GM12878 (cell line): ENCODE results near the gene TRAF3. TPM values are rescaled to one million over a fixed set of nuclear protein-coding genes. Genes with fewer than 3 reads are reported as not detected.

Source experiments
- ATAC-seq: fragments of 200-7000 bp; cut with Tn5 transposase; 3 replicates; pipeline ENCODE4 v1.9.1; 2020; ENCODE audit warnings: mild to moderate bottlenecking, moderate library complexity
- BruUV-seq: library from RNA; stranded (reverse); fragments of 400-500 nt; replicated peaks from 2 replicates; lab custom pipeline; 2021; lab: Mats Ljungman, UMichigan
- CTCF ChIA-PET: fragments of 300-600 bp; sonication (Branson Sonifier 250); formaldehyde crosslinking; extraction: SDS; loops from one replicate; lab custom pipeline; 2021; ENCODE audit warnings: inconsistent platforms; lab: Yijun Ruan, JAX
- POLR2A ChIA-PET: fragments of 350-600 bp; formaldehyde crosslinking; extraction: SDS; loops from one replicate; lab custom pipeline; 2021; ENCODE audit warnings: inconsistent platforms; lab: Charles Lee
- RAD21 ChIA-PET: fragments of 300-600 bp; sonication (Branson Sonifier 250); formaldehyde crosslinking; loops from one replicate; lab custom pipeline; 2023; ENCODE audit warnings: antibody characterized with exemption; ENCODE audit not compliant: unreplicated experiment; lab: Charles Lee
- SMC1A ChIA-PET: fragments of 300-600 bp; sonication (Branson Sonifier 250); formaldehyde crosslinking; loops from one replicate; lab custom pipeline; 2023; ENCODE audit not compliant: unreplicated experiment, uncharacterized antibody; lab: Charles Lee
- DNase-seq: peaks from one replicate; pipeline ENCODE4 v3.0.0-alpha.2; 2011; ENCODE audit warnings: low read depth, low spot score
- FAIRE-seq: peaks from 3 replicates; lab custom pipeline; 2011; peaks lifted over from hg19 to GRCh38; lab: Jason Lieb, UNC
- H2AFZ ChIP-seq: 2 replicates; pipeline ENCODE4 v1.6.0; 2011; ENCODE audit warnings: low read depth, low read length, control low read depth; ENCODE audit not compliant: control insufficient read depth
- H3K27ac ChIP-seq: 2 replicates; pipeline ENCODE4 v1.5.1; 2011; ENCODE audit warnings: control low read depth; ENCODE audit not compliant: control insufficient read depth, insufficient read depth
- H3K27me3 ChIP-seq, 2 experiments: replicated peaks in 1 of 2; 2 replicates each; pipeline versions ENCODE4 v1.6.0 to v1.6.1; 2011; ENCODE audit warnings: low read length in 1 of 2; ENCODE audit not compliant: control insufficient read depth in 2 of 2, insufficient read depth in 2 of 2
- H3K36me3 ChIP-seq, 2 experiments: 2 replicates each; pipeline ENCODE4 v1.5.1; 2011; ENCODE audit warnings: low read length in 1 of 2; ENCODE audit not compliant: control insufficient read depth in 2 of 2, insufficient read depth in 2 of 2
- H3K4me1 ChIP-seq: 2 replicates; pipeline ENCODE4 v1.6.1; 2011; ENCODE audit warnings: mild to moderate bottlenecking, low read length, moderate library complexity, mixed read lengths; ENCODE audit not compliant: control insufficient read depth, insufficient read depth
- H3K4me2 ChIP-seq: 2 replicates; pipeline ENCODE4 v1.6.0; 2011; ENCODE audit warnings: control low read depth; ENCODE audit not compliant: control insufficient read depth, insufficient read depth
- H3K4me3 ChIP-seq: fragments of 200-600 bp; sonication (generic); 2 replicates; pipeline ENCODE4 v1.5.1; 2016
- H3K79me2 ChIP-seq: 2 replicates; pipeline ENCODE4 v1.6.0; 2011; ENCODE audit warnings: low read length; ENCODE audit not compliant: control insufficient read depth, insufficient read depth
- H3K9ac ChIP-seq: 2 replicates; pipeline ENCODE4 v1.8.0; 2011; ENCODE audit warnings: low read length, control low read depth, mixed read lengths; ENCODE audit not compliant: control insufficient read depth, insufficient read depth
- H3K9me3 ChIP-seq: replicated peaks from 3 replicates; pipeline ENCODE4 v1.5.1; 2011; ENCODE audit warnings: mild to moderate bottlenecking, low read length; ENCODE audit not compliant: control insufficient read depth, insufficient read depth
- H4K20me1 ChIP-seq: 2 replicates; pipeline ENCODE4 v1.6.0; 2011; ENCODE audit not compliant: control insufficient read depth, insufficient read depth
- E2F4 ChIP-seq: IDR thresholded peaks from 2 replicates; pipeline ENCODE4 v1.6.1; 2012; ENCODE audit warnings: low read depth, low read length, improper control_type of control experiment
- HDAC6 ChIP-seq: fragments of 200-600 bp; sonication (generic); IDR thresholded peaks from one replicate; pipeline ENCODE4 v1.8.0; 2017; ENCODE audit warnings: antibody characterized with exemption; ENCODE audit not compliant: unreplicated experiment
- HSF1 ChIP-seq: fragments of 150-350 bp; IDR thresholded peaks from 2 replicates; pipeline ENCODE4 v1.6.1; 2014; ENCODE audit warnings: mild to moderate bottlenecking, low read depth, low read length
- PAX8 ChIP-seq: fragments of 450-650 bp; IDR thresholded peaks from 2 replicates; pipeline ENCODE4 v1.6.1; 2017; ENCODE audit warnings: mild to moderate bottlenecking, moderate library complexity
- RELB ChIP-seq: fragments of 450-650 bp; IDR thresholded peaks from 2 replicates; pipeline ENCODE4 v1.6.1; 2017; ENCODE audit warnings: low read depth, mild to moderate bottlenecking, moderate library complexity
- SREBF1 ChIP-seq: IDR thresholded peaks from 2 replicates; pipeline ENCODE4 v1.6.1; 2012; ENCODE audit warnings: mild to moderate bottlenecking, low read length
- TCF7 ChIP-seq: IDR thresholded peaks from 2 replicates; pipeline ENCODE4 v1.6.1; 2014; ENCODE audit warnings: antibody characterized with exemption, borderline replicate concordance
- YBX1 ChIP-seq: fragments of 450-650 bp; IDR thresholded peaks from 2 replicates; pipeline ENCODE4 v1.6.1; 2016; ENCODE audit warnings: antibody characterized with exemption
- ZBTB33 ChIP-seq: fragments of 450-650 bp; IDR thresholded peaks from 2 replicates; pipeline ENCODE4 v1.6.1; 2017; ENCODE audit warnings: mild to moderate bottlenecking
- ZBTB4 ChIP-seq: fragments of 450-650 bp; formaldehyde crosslinking; IDR thresholded peaks from 2 replicates; pipeline ENCODE4 v1.4.0; 2022; ENCODE audit warnings: mild to moderate bottlenecking, moderate library complexity
- WGBS: methylation state at CpG from one replicate; pipeline ENCODE4 v1.1.6; 2016; ENCODE audit warnings: low lambda C conversion rate; ENCODE audit not compliant: insufficient replicate concordance, insufficient coverage; ENCODE audit errors: missing lambda C conversion rate; 5-methylcytosine and 5-hydroxymethylcytosine counted together
- in situ Hi-C: fragments of 300-500 bp; cut with MboI; formaldehyde crosslinking; loops from 9 replicates; pipeline ENCODE4 v1.14.3; 2018; ENCODE audit warnings: mixed read lengths
- intact Hi-C: fragments of 100-400 bp; cut with micrococcal nuclease; formaldehyde crosslinking; loops from one replicate; pipeline ENCODE4 v1.14.2; 2022; ENCODE audit not compliant: unreplicated experiment
- polyA plus RNA-seq, 11 experiments: library from polyadenylated mRNA; depleted of rRNA in 4 of 11; unstranded in 6 of 11; stranded (reverse) in 5 of 11; fragments of >200 nt; fragmentation: Nextera tagmentation in 4 of 11; fragmentation: Illumina TruSeq in 1 of 11; extraction: Ambion mirVana in 4 of 11; extraction: Trizol in 1 of 11; gene quantifications; 1 replicate in 1 of 11; 2 replicates in 10 of 11; pipeline versions ENCODE4 v1.2.1 to v1.2.3, GENCODE V29; 2011 to 2016; ENCODE audit warnings: inconsistent platforms in 2 of 11, missing spikeins in 2 of 11, low read depth in 1 of 11
- total RNA-seq, 4 experiments: library from RNA; depleted of rRNA in 3 of 4; stranded (reverse); fragments of >200 nt in 3 of 4; fragmentation: Illumina TruSeq in 1 of 4; extraction: Trizol in 1 of 4; gene quantifications; 2 replicates each; pipeline versions ENCODE4 v1.2.1 to v1.2.3, GENCODE V29; 2013 to 2021

Gene TRAF3
- total and polyA plus RNA-seq, 10 of the 15 experiments (the other 5 are each of a cell fraction or from before 2014, with no cell fraction given): 3.0 to 70.1 (median 36.5) TPM

- BruUV-seq: TSS peak; percentile 63
- no peaks in the 10 kb centered on the region for H3K27me3 ChIP-seq
- ChIA-PET CTCF (interaction anchor here (1.3 to 9.0 kb wide), 3 partner anchors 20 to 84 kb away, joined by 3 to 83 read pairs (median 10); no protein-coding TSS in a partner anchor), POLR2A (interaction anchor here (0.5 to 1.8 kb wide), 6 partner anchors 11 to 123 kb away, joined by 3 to 7 read pairs (median 3); no protein-coding TSS in a partner anchor), SMC1A (interaction anchor here (0.6 to 2.7 kb wide), 6 partner anchors 10 to 123 kb away, joined by 3 to 12 read pairs (median 4); no protein-coding TSS in a partner anchor), RAD21 (interaction anchor here (0.8 to 8.1 kb wide), 6 partner anchors 14 to 254 kb away, joined by 3 to 86 read pairs (median 12); no protein-coding TSS in a partner anchor)
- FAIRE-seq (no peak), DNase-seq (no peak), ATAC-seq (no peak)
- peak overlapping the region; percentile 90 for H3K4me3 ChIP-seq
- H4K20me1 ChIP-seq: no peaks in the 10 kb centered on the region; the same call in 1 of the 2 replicates
- H3K27ac ChIP-seq: peak overlapping the region; percentile 98
- no peak overlapping the region for H2AFZ ChIP-seq
- in situ Hi-C loops (no loop called here), intact Hi-C loops (loop anchor here (5.0 to 10.0 kb wide), 3 partner anchors 124 to 254 kb away; no protein-coding TSS in a partner anchor)
- WGBS: under 1% methylated on average over 29 of the region's 29 CpGs
- no peaks in the 10 kb centered on the region for H3K9me3 ChIP-seq
- peaks cover 38% of the 10 kb centered on the region for H3K4me1 ChIP-seq
- peaks cover 0 to 10% of the 10 kb centered on the region in 2 experiments; a peak in 1 of 4 replicates for H3K36me3 ChIP-seq
- peaks cover 69% of the 10 kb centered on the region for H3K79me2 ChIP-seq
- H3K9ac ChIP-seq: peak overlapping the region; percentile 93
- peak overlapping the region; percentile 92 for H3K4me2 ChIP-seq
- no peak for TF ChIP-seq ZBTB4 (CRISPR knock-in tag)
- no peak for TF ChIP-seq HSF1
- TF ChIP-seq SREBF1: no peak
- TF ChIP-seq TCF7: no peak
- TF ChIP-seq YBX1: no peak
- TF ChIP-seq PAX8: no peak
- no peak for TF ChIP-seq ZBTB33
- TF ChIP-seq RELB: 0 out of 2 replicates have a peak, but pooled peaks have one; percentile 17
- no peak for TF ChIP-seq E2F4
- TF ChIP-seq HDAC6: no peak
These were observed 1.3 kb downstream of the TRAF3 start for GRCh38 chr14:102778338-102779083.
